ENCODE results near the gene KRTAP29-1.
"Not testable (repeated sequence)": the region's sequence is repeated elsewhere in the genome, so short reads cannot be mapped to it uniquely, and the experiment has no call there.

KRTAP29-1 gene

GRCh38 chr17:41296846-41297245 lies 5.8 kb downstream of the KRTAP29-1 start:
- DNase-seq = no peak

GRCh38 chr17:41294016-41294415 lies 8.6 kb downstream of the KRTAP29-1 start:
- no peak for DNase-seq

GRCh38 chr17:41287050-41287449 lies 15.6 kb downstream of the KRTAP29-1 start:
- no peak for DNase-seq

DNA sequence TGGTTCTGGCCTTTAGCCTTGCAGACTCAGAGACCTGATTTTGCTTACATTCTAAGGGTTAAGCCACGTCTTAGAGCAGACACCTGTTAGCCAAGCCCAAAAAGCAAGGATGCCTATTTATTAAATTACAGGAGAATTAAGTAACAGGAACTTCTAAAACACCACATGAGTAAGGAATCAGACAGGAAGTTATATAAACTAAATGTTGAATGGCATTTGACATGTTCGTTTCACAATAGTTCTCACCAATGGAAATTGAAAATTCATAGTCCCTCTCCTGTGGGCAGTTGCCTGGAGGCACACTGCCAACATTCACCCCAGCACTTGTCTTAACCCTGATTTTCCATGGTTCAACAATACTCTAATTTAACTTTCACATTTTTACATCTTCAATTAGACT lies 18.1 kb downstream of the KRTAP29-1 start:
- no peak for DNase-seq

GRCh38 chr17:41284043-41284442 lies 18.6 kb downstream of the KRTAP29-1 start:
- DNase-seq = no peak

GRCh38 chr17:41278176-41278955 lies 24.3 kb downstream of the KRTAP29-1 start:
- DNase-seq = no peak

- not testable (repeated sequence) for DNase-seq
These were observed 26.9 kb downstream of the KRTAP29-1 start, which contains the start of gene KRTAP9-7 for GRCh38 chr17:41275648-41276190. Gene KRTAP9-7, plus strand, starts transcription at chr17:41275698. Its CDS starts 0 bp downstream, at chr17:41275698.

GRCh38 chr17:41271858-41272257 lies 30.8 kb downstream of the KRTAP29-1 start:
- DNase-seq = no peak

DNA sequence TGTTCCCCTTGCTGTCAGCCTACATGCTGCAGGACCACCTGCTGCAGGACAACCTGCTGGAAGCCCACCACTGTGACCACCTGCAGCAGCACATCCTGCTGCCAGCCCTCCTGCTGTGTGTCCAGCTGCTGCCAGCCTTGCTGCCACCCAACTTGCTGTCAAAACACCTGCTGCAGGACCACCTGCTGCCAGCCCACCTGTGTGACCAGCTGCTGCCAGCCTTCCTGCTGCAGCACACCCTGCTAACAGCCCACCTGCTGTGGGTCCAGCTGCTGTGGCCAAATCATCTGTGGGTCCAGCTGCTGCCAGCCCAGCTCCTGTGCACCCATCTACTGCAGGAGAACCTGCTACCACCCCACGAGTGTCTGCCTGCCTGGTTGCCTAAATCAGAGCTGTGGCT lies 31.3 kb downstream of the KRTAP29-1 start:
- not testable (repeated sequence) for DNase-seq

- DNase-seq = no peak
These were observed 34.9 kb downstream of the KRTAP29-1 start for GRCh38 chr17:41267711-41268110.

GRCh38 chr17:41265078-41265477 lies 37.6 kb downstream of the KRTAP29-1 start, which contains the start of gene KRTAP9-6:
Gene KRTAP9-6, plus strand, starts transcription at chr17:41265378. Its CDS starts 0 bp downstream, at chr17:41265378.
- no peak for DNase-seq

- no peak for DNase-seq
These were observed 38.1 kb downstream of the KRTAP29-1 start for GRCh38 chr17:41264599-41264998.

GRCh38 chr17:41263212-41263611 lies 39.4 kb downstream of the KRTAP29-1 start:
- DNase-seq = no peak

DNA sequence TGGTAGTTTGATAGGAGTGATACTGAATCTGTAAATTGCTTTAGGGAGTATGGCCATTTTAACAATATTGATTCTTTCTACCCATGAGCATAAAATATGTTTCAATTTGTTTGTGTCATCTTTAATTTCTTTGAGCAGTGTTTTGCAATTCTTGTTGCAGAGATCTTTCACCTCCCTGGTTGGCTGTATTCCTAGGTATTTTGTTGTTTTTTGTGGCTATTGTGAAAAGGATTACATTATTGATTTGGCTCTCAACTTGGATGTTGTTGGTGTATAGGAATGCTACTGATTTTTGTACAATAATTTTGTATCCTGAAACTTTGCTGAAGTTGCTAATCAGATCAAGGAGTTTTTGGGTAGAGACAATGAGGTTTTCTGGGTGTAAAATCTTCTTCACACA lies 44.2 kb downstream of the KRTAP29-1 start:
- DNase-seq = no peak

DNA sequence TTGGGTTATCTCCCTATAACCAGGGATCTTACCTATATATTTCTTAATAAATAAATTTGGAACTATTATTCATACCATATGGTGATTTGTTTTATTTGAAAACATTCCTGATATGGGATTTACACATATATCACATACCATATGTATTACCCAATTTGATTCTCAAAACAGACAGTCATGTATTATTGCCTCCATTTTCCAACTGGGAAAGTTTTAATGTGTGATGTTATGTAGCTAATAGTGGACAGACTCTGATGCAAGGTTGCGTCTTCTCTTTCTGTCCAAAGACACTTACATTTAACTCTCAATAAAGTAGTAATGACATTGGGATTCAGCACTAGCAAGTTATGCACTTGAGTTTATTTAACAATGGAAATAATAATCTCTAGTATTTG lies 46.4 kb downstream of the KRTAP29-1 start:
- no peak for DNase-seq

DNA sequence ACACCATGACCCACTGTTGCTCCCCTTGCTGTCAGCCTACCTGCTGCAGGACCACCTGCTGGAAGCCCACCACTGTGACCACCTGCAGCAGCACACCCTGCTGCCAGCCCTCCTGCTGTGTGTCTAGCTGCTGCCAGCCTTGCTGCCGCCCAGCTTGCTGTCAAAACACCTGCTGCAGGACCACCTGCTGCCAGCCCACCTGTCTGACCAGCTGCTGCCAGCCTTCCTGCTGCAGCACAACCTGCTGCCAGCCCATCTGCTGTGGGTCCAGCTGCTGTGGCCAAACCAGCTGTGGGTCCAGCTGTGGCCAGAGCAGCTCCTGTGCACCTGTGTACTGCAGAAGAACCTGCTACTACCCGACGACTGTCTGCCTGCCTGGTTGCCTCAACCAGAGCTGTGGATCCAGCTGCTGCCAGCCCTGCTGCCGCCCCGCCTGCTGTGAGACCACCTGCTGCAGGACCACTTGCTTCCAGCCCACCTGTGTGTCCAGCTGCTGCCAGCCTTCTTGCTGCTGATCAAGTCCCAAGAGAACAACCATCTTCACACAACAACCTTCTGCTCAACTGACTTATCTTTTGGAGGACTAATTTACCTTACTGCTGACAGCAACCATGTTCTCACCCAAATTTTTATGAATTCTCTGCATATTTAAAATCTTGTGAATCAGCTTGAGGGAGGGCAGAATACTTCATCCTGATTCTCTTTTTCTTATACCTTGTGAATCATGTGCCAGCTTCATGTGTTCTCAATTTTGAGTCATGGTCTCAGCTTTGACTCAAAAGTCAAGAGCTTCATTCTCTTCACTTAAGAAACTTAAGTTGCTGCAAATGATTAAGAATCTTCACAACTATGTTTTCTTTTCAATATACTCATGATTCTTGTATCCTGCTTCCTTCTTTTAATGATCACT lies 47.0 kb downstream of the KRTAP29-1 start, which contains the start of gene KRTAP9-9:
KRTAP9-9 (plus strand) TSS at position 4 of the 910 bp plus-strand sequence.
- not testable (repeated sequence) for DNase-seq

- no peak for DNase-seq
These were observed 47.8 kb downstream of the KRTAP29-1 start for GRCh38 chr17:41254861-41255260.

All from T-helper 9 cell (primary cell).